Prostate gland (tissue), 2 donors: ENCODE measurements around the gene CMSS1. TPM values are rescaled to one million over a fixed set of nuclear protein-coding genes. Genes with fewer than 3 reads are reported as not detected.

Source experiments
- DNase-seq: peaks from one replicate; pipeline ENCODE4 v3.0.0-alpha.2; 2019; ENCODE audit warnings: low spot score
- H3K27ac ChIP-seq, 2 donors: fragments of 200-600 bp; sonication (generic); 2 replicates each; pipeline ENCODE4 v1.5.1; 2017 to 2019
- H3K27me3 ChIP-seq: fragments of 200-600 bp; sonication (generic); replicated peaks from 2 replicates; pipeline ENCODE4 v1.5.1; 2019; ENCODE audit not compliant: insufficient read depth
- H3K36me3 ChIP-seq, 2 donors: fragments of 200-600 bp; sonication (generic); 1 replicate in 1 of 2; 2 replicates in 1 of 2; pipeline versions ENCODE4 v1.5.1 to v1.8.1; 2017 to 2019
- H3K4me1 ChIP-seq: fragments of 200-600 bp; sonication (generic); replicated peaks from 2 replicates; pipeline ENCODE4 v1.5.1; 2019
- H3K4me3 ChIP-seq, 2 donors: fragments of 200-600 bp; sonication (generic); 2 replicates each; pipeline ENCODE4 v1.5.1; 2017 to 2019
- H3K9me3 ChIP-seq: fragments of 200-600 bp; sonication (generic); 2 replicates; pipeline ENCODE4 v1.5.1; 2017
- CTCF ChIP-seq, 4 experiments: fragments of 200-600 bp in 2 of 4; fragments of 450-650 bp in 2 of 4; sonication (generic) in 2 of 4; IDR thresholded peaks; 1 replicate in 3 of 4; 2 replicates in 1 of 4; pipeline ENCODE4 v1.5.1; 2016 to 2019; ENCODE audit warnings: antibody characterized with exemption in 4 of 4, mild to moderate bottlenecking in 2 of 4, moderate library complexity in 2 of 4
- POLR2A ChIP-seq: fragments of 450-650 bp; IDR thresholded peaks from one replicate; pipeline ENCODE4 v1.6.1; 2016; ENCODE audit warnings: antibody characterized with exemption, mild to moderate bottlenecking
- POLR2AphosphoS5 ChIP-seq: sonication (generic); formaldehyde crosslinking; IDR thresholded peaks from one replicate; pipeline ENCODE4 v1.6.1; 2017; ENCODE audit warnings: antibody characterized with exemption
- WGBS: methylation state at CpG from one replicate; pipeline ENCODE4 v1.1.5; 2018; 5-methylcytosine and 5-hydroxymethylcytosine counted together
- intact Hi-C: fragments of 100-400 bp; cut with DNase I; formaldehyde crosslinking; loops from one replicate; pipeline ENCODE4 v1.14.2; 2022
- total RNA-seq, 2 donors: library from RNA; depleted of rRNA; stranded (reverse); fragments of >200 nt; gene quantifications; one replicate each; pipeline ENCODE4 v1.1.0, GENCODE V29; 2016

Gene CMSS1
- total RNA-seq, 2 donors from 2014 or later = 10.2 to 13.6 TPM

GRCh38 chr3:99874237-99875002 lies 56.8 kb downstream of the CMSS1 start:
- no peak for DNase-seq
- no peaks in the 10 kb centered on the region for H3K36me3 ChIP-seq
- intact Hi-C loops = loop anchor here (5.0 kb wide), 1 partner anchor 168 kb away; no protein-coding TSS in a partner anchor
- peak overlapping the region; percentile 40 to 45 for H3K4me3 ChIP-seq
- TF ChIP-seq POLR2AphosphoS5 = no peak
- TF ChIP-seq POLR2A = no peak
- no peak for TF ChIP-seq CTCF (IDR thresholded peaks at IDR 0.05)
- H3K4me1 ChIP-seq = no peaks in the 10 kb centered on the region
- no peaks in the 10 kb centered on the region for H3K9me3 ChIP-seq
- H3K27ac ChIP-seq = peak overlapping the region; percentile 73 to 83
- 79% methylated on average over 3 of the region's 3 CpGs for WGBS
- no peaks in the 10 kb centered on the region for H3K27me3 ChIP-seq

DNA sequence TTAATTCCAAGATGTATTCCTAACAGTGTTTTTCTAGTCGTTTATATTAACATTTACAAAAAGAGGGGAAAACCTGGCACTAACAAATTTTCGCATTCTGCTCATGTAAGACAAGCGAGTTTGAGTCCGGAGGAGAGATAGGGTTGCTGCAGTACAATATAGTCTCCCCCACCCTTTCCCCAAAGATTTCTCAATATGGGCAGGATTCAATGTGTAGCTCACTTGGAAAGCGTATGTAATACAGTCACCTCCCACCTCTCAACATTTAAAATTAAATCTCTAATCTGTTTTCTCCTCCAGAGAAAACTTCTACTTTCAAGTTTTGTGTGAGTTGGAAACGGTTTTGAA lies 57.9 kb downstream of the CMSS1 start:
- no peaks in the 10 kb centered on the region for H3K4me1 ChIP-seq
- intact Hi-C loops = loop anchor here (5.0 kb wide), 1 partner anchor 167 kb away; no protein-coding TSS in a partner anchor
- H3K27me3 ChIP-seq = no peaks in the 10 kb centered on the region
- 4% methylated on average over 6 of the region's 6 CpGs for WGBS
- H3K4me3 ChIP-seq = peak overlapping the region; percentile 40 to 45
- H3K9me3 ChIP-seq = no peaks in the 10 kb centered on the region
- peak overlapping the region; percentile 73 to 83 for H3K27ac ChIP-seq
- H3K36me3 ChIP-seq = no peaks in the 10 kb centered on the region
- TF ChIP-seq POLR2AphosphoS5 = no peak
- TF ChIP-seq CTCF (IDR thresholded peaks at IDR 0.05) = no peak
- TF ChIP-seq POLR2A = no peak
- no peak for DNase-seq

GRCh38 chr3:99875929-99876841 lies 58.5 kb downstream of the CMSS1 start:
- no peaks in the 10 kb centered on the region for H3K9me3 ChIP-seq
- no peaks in the 10 kb centered on the region for H3K36me3 ChIP-seq
- intact Hi-C loops = loop anchor here (5.0 kb wide), 1 partner anchor 166 kb away; no protein-coding TSS in a partner anchor
- peak overlapping the region; percentile 73 to 83 for H3K27ac ChIP-seq
- peak; percentile 63 for DNase-seq
- no peaks in the 10 kb centered on the region for H3K4me1 ChIP-seq
- 4% methylated on average over 43 of the region's 63 CpGs for WGBS
- peak overlapping the region; percentile 40 to 45 for H3K4me3 ChIP-seq
- TF ChIP-seq CTCF (IDR thresholded peaks at IDR 0.05) (no peak), POLR2A (peak; percentile 83), POLR2AphosphoS5 (peak; percentile 53)
- H3K27me3 ChIP-seq = no peaks in the 10 kb centered on the region

DNA sequence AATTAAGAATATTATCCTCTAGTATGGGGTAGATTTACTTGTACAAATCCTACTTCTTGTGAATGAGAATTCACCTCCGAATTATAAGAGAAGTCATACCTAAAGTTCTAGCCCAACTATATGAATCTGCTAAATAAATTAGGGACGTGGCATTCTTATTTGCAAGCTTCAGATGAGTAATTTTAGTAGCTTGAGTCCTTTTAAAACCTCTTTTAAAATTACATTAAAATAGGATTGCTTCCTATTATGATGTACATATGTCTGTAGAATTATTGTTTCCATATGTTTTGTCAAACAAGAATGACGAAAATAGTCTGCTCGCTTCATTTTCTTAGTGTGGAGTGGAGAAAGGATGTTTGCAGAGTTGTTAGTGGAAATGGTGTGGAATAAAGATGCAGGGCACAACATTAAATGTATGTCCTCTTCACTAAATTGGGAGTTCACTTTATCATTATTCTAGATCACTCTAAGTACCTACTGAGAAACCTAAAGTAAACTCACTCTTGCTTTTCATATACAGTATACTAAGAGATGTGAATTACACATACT lies 59.4 kb downstream of the CMSS1 start:
- intact Hi-C loops = loop anchor here (5.0 kb wide), 1 partner anchor 165 kb away; no protein-coding TSS in a partner anchor
- Histone ChIP-seq H3K9me3 (no peaks in the 10 kb centered on the region), H3K4me3 (no peak overlapping the region), H3K4me1 (no peaks in the 10 kb centered on the region), H3K27ac (peak overlapping the region; percentile 73 to 83), H3K27me3 (no peaks in the 10 kb centered on the region), H3K36me3 (no peaks in the 10 kb centered on the region)
- DNase-seq = no peak
- WGBS = 86% methylated on average over 4 of the region's 4 CpGs
- no peak for TF ChIP-seq POLR2AphosphoS5
- TF ChIP-seq CTCF (IDR thresholded peaks at IDR 0.05) = no peak
- TF ChIP-seq POLR2A = no peak
